NB4 (cell line): ENCODE results near the gene XYLT1.

Experiments used
- CTCF ChIP-seq: IDR thresholded peaks from one replicate; pipeline ENCODE4 v1.5.1; 2012; ENCODE audit warnings: low read depth, low read length
- MAX ChIP-seq: IDR thresholded peaks from 2 replicates; pipeline ENCODE4 v1.6.1; 2011; ENCODE audit warnings: low read depth, low read length
- MYC ChIP-seq: IDR thresholded peaks from 2 replicates; pipeline ENCODE4 v1.6.1; 2011; ENCODE audit warnings: low read depth, low read length
- POLR2A ChIP-seq: IDR thresholded peaks from 2 replicates; pipeline ENCODE4 v1.6.1; 2011; ENCODE audit warnings: mild to moderate bottlenecking; ENCODE audit not compliant: insufficient read length; ENCODE audit errors: extremely low read depth

GRCh38 chr16:17070882-17071592, 399.7 kb downstream of the XYLT1 start:
- TF ChIP-seq CTCF (no peak), POLR2A (no peak), MAX (no peak), MYC (no peak)
